ENCODE results near the gene STXBP6.
"Not testable (repeated sequence)": the region's sequence is repeated elsewhere in the genome, so short reads cannot be mapped to it uniquely, and the experiment has no call there.

STXBP6 gene

DNA sequence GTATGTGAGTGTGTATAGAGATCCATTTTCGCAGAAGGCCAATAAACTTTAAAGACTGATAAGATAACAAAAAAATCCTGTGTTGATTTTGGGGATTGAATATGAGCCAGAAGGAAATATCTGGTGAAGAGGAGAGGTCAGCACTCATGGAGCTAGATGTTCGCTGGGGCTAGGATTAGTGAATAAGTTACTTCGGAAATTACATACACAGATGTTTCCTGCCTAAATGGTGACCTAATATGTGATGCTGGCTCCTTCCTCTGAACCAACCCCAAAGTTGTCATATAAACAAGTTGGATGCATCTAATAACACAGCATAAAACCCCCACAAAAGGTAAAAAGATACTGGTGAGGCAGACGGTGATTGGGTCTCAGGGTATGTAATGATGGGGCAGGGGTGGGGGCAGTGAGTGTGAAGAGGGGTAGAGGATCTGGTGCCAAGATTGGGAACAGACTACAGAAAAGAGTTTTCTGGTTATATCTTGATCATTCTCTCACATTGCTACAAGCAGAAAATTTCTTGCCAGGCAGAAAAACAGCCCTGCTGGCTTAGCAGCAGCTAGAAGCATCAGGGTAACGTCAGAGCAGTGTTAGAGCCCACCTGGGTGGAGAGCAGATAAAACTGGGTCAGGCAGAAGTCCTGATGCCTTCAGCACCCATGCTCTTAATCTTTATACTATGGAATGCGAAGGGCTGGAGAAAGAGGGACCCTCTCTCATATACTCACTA, 275.6 kb downstream of the STXBP6 start:
- in situ Hi-C loops (cut with MboI; ENCODE audit: low sequenced_read_pairs): no loop called here

DNA sequence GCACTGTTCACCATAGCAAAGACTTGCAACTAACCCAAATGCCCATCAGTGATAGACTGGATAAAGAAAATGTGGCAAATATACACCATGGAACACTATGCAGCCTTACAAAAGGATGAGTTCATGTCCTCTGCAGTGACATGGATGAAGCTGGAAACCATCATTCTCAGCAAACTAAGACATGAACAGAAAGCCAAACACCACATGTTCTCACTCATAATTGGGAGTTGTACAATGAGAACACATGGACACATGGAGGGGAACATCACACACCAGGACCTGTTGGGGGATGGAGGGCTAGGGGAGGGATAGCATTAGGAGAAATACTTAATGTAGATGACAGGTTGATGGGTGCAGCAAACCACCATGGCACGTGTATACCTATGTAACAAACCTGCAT, 276.4 kb downstream of the STXBP6 start:
- in situ Hi-C loops (cut with MboI; ENCODE audit: low sequenced_read_pairs): not testable (repeated sequence)

DNA sequence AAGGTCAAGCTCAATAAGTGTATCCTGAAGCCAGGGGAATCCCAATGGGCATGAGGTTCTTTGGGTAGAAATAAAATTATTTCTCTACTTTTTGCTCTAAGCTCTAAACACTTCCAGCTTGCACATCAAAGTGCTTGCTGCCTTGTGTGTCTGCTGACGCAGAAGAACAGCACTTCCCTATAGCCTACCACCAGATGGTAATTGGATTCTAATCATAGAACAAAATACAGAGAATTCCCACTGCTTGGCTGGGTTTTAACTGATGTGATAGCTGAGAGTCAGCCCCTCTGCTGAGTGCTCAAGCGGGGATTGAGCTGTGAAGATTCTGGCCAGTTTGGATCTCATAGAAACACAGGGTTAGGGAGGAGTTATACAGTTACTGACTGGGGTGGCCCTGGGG, 283.5 kb downstream of the STXBP6 start:
- in situ Hi-C loops (cut with MboI; ENCODE audit: low sequenced_read_pairs): no loop called here

DNA sequence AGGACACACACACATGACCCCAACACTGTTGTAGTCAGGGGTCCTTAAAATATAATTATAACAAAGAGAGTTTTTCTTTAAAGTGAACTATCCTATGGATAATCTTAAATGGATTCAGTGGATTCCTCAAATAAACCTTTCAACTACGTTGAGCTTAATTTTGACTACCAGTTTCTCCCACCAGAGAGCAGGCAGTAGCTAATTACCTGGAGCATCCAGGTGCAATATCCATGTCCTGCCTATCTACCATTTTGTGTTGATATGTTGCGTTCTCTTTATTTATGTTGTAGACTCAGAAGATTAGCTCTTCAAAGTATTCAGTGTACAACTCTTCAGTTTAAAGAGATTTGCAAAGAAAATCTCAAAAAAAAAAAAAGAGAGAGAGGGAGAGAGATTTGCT, 288.8 kb downstream of the STXBP6 start:
- in situ Hi-C loops (cut with MboI; ENCODE audit: low sequenced_read_pairs): no loop called here

All from HL-60/S4 treated with phorbol 12-myristate 13-acetate at 8.2 ng/mL for 4 days and 3 days (cell line).